SH-SY5Y (cell line): ENCODE results near the gene TMEM30B.

ENCODE experiments used
- GATA2 ChIP-seq: IDR thresholded peaks from 2 replicates; pipeline ENCODE4 v1.6.1; 2011; ENCODE audit warnings: mild to moderate bottlenecking, low read depth, low read length
- GATA3 ChIP-seq: IDR thresholded peaks from 2 replicates; pipeline ENCODE4 v1.6.1; 2011; ENCODE audit warnings: low read depth, mild to moderate bottlenecking, low read length, moderate library complexity

The TMEM30B gene

GRCh38 chr14:61281948-61282275, 774 bp upstream of the TMEM30B start:
- TF ChIP-seq GATA2 (no peak), GATA3 (no peak)

GRCh38 chr14:61280526-61281185, 482 bp downstream of the TMEM30B start:
- TF ChIP-seq GATA2 (no peak), GATA3 (no peak)

GRCh38 chr14:61280092-61280525, 1.0 kb downstream of the TMEM30B start:
- TF ChIP-seq GATA2 (no peak), GATA3 (no peak)

GRCh38 chr14:61279082-61279481, 2.1 kb downstream of the TMEM30B start:
- TF ChIP-seq GATA2, result no peak
- TF ChIP-seq GATA3, result no peak

- TF ChIP-seq GATA3 (no peak), GATA2 (no peak)
These were observed 3.4 kb downstream of the TMEM30B start for GRCh38 chr14:61277784-61278183.

- TF ChIP-seq GATA2, result no peak
- TF ChIP-seq GATA3, result no peak
These were observed 3.9 kb downstream of the TMEM30B start for GRCh38 chr14:61277232-61277631.

GRCh38 chr14:61271552-61271951, 9.6 kb downstream of the TMEM30B start:
- TF ChIP-seq GATA3 (no peak), GATA2 (no peak)

GRCh38 chr14:61270714-61271113, 10.4 kb downstream of the TMEM30B start:
- TF ChIP-seq GATA2 (no peak), GATA3 (no peak)

- TF ChIP-seq GATA3 (no peak), GATA2 (no peak)
These were observed 11.6 kb downstream of the TMEM30B start for GRCh38 chr14:61269321-61270083.

GRCh38 chr14:61268812-61269211, 12.3 kb downstream of the TMEM30B start:
- TF ChIP-seq GATA3 (no peak), GATA2 (no peak)

- TF ChIP-seq GATA3, result no peak
- no peak for TF ChIP-seq GATA2
These were observed 14.0 kb downstream of the TMEM30B start for GRCh38 chr14:61266891-61267740.

- TF ChIP-seq GATA2 (no peak), GATA3 (no peak)
These were observed 14.7 kb downstream of the TMEM30B start for GRCh38 chr14:61266436-61266835.

GRCh38 chr14:61264651-61265050, 16.5 kb downstream of the TMEM30B start:
- TF ChIP-seq GATA2 (no peak), GATA3 (no peak)

- TF ChIP-seq GATA3 (no peak), GATA2 (no peak)
These were observed 17.0 kb downstream of the TMEM30B start for GRCh38 chr14:61264010-61264571.

- TF ChIP-seq GATA3 (no peak), GATA2 (no peak)
These were observed 19.1 kb downstream of the TMEM30B start for GRCh38 chr14:61262082-61262481.
